Measurements from ENCODE around the gene TMEM204. TPM values are rescaled to one million over a fixed set of nuclear protein-coding genes. Genes with fewer than 3 reads are reported as not detected.
A peak's percentile ranks its signal among the peaks of the same experiment; 100 is the strongest.

Gene TMEM204
- total and polyA plus RNA-seq, 8 donors, result 2.7 to 45.8 (median 17.5) TPM

DNA sequence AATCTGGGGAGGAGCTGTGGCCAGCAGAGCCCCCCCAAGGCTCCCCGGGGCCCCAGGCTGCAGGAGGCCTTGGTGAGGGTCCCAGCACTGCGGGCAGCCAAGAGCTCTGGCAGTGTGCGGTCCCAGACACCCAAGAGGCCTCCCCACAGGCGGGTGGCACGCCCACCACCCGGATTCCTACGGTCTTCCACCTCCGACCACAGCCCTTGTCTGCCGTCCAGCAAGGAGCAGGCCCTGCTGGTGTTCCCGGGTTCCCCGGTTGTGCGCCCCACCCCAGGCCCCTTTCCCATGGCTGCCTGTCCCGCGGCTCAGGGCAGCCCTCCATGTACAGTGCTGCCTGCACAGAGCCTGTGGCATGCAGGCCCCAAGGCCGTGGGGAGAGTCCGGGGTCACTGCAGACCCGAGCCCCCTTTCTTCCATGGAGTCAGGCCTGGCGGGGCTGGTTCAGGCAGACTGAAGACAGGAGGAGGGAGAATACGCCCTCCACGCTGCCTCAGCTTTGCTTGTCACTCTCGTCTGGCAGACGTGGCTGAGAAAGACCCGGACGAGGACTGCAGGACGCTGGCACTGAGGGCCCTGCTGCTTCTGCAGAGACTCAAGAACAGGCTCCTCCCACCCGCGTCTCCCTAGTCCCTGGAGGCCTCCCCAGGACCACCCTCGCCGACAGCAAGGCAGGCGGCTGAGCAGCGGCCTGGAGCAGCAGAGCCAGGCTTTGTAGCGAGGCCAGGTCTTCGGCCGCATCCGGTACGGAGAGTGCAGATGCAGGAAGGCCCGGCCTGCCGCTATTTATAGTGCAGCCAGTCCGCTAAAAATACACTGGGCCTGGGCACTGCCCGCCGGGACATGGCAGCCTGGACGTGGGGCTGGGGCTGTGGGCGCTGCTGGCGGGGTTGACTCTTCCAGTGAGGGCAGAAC is 23.9 kb upstream of the TMEM204 start:
- intact Hi-C loops (cut with DNase I; ENCODE audit: low total_unique reads), result no loop called here
- peaks cover 0 to 83% (median 68%) of the 10 kb centered on the region in 4 donors for H3K36me3 ChIP-seq
- H3K27me3 ChIP-seq, result no peaks in the 10 kb centered on the region
- TF ChIP-seq POLR2A (IDR thresholded peaks at IDR 0.05), result no peak
- TF ChIP-seq POLR2AphosphoS5 (IDR thresholded peaks at IDR 0.05), result no peak
- no peak for TF ChIP-seq EP300 (IDR thresholded peaks at IDR 0.05)
- H3K27ac ChIP-seq, result peak overlapping the region; percentile 17 to 64 (median 50)
- H3K4me3 ChIP-seq, result no peak overlapping the region
- H3K9me3 ChIP-seq, result peaks cover 0 to 9% (median 4%) of the 10 kb centered on the region in 4 donors
- peaks cover 0 to 7% (median 2%) of the 10 kb centered on the region in 4 donors for H3K4me1 ChIP-seq
- WGBS, 5 donors, result 81 to 88% (median 87%) methylated on average over 26 to 44 of the region's 44 CpGs
- peak in 1 of 2 donors; percentile 71 for DNase-seq

- no peak for TF ChIP-seq POLR2AphosphoS5 (IDR thresholded peaks at IDR 0.05)
- TF ChIP-seq EP300 (IDR thresholded peaks at IDR 0.05), result no peak
- TF ChIP-seq POLR2A (IDR thresholded peaks at IDR 0.05), result no peak
- no peak for TF ChIP-seq CTCF (IDR thresholded peaks at IDR 0.05)
- peaks cover 0 to 7% (median 2%) of the 10 kb centered on the region in 4 donors for H3K4me1 ChIP-seq
- H3K4me3 ChIP-seq, result no peak overlapping the region
- peaks cover 0 to 77% (median 64%) of the 10 kb centered on the region in 4 donors for H3K36me3 ChIP-seq
- peaks cover 0 to 11% (median 5%) of the 10 kb centered on the region in 4 donors for H3K9me3 ChIP-seq
- no peaks in the 10 kb centered on the region for H3K27me3 ChIP-seq
- DNase-seq, result no peak
- WGBS, 5 donors, result 80 to 89% (median 86%) methylated on average over 9 to 10 of the region's 10 CpGs
- intact Hi-C loops (cut with DNase I; ENCODE audit: low total_unique reads), result no loop called here
- H3K27ac ChIP-seq, result peak overlapping the region; percentile 17 to 64 (median 50)
These were observed 23.2 kb upstream of the TMEM204 start for GRCh38 chr16:1510272-1510671.

DNA sequence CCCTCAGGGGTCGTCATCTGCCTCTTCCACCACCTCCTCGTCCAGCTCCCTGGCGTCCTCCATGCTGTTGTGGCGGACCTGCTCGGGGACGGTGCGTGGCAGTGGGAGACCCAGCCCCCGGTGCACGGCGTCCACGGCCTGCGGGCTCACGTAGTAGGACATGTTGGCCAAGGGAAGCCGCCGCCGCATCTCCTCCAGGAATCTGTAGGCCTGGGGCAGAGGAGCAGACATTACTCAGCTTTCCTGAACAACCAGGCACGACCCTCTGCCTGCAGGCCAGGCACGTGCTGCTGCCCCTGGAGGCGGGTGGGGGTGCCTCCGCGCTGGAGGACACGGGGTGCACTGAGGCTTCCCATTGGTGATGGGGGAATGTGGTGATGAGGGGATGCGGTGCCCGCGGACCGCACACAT is 22.5 kb upstream of the TMEM204 start:
- Histone ChIP-seq H3K36me3 (peaks cover 0 to 71% (median 58%) of the 10 kb centered on the region in 4 donors), H3K4me1 (peaks cover 0 to 7% (median 2%) of the 10 kb centered on the region in 4 donors), H3K9me3 (peaks cover 0 to 11% (median 5%) of the 10 kb centered on the region in 4 donors), H3K27me3 (no peaks in the 10 kb centered on the region), H3K4me3 (no peak overlapping the region), H3K27ac (no peak overlapping the region)
- 89 to 93% (median 93%) methylated on average over 19 to 26 of the region's 26 CpGs for WGBS, 5 donors
- DNase-seq, result no peak
- TF ChIP-seq CTCF (IDR thresholded peaks at IDR 0.05), result no peak
- no peak for TF ChIP-seq EP300 (IDR thresholded peaks at IDR 0.05)
- no peak for TF ChIP-seq POLR2AphosphoS5 (IDR thresholded peaks at IDR 0.05)
- no peak for TF ChIP-seq POLR2A (IDR thresholded peaks at IDR 0.05)
- intact Hi-C loops (cut with DNase I; ENCODE audit: low total_unique reads), result no loop called here

GRCh38 chr16:1511662-1512569 is 21.6 kb upstream of the TMEM204 start:
- TF ChIP-seq POLR2A (IDR thresholded peaks at IDR 0.05) (no peak), POLR2AphosphoS5 (IDR thresholded peaks at IDR 0.05) (no peak), EP300 (IDR thresholded peaks at IDR 0.05) (no peak), CTCF (IDR thresholded peaks at IDR 0.05) (no peak)
- Histone ChIP-seq H3K27me3 (no peaks in the 10 kb centered on the region), H3K36me3 (peaks cover 0 to 61% (median 49%) of the 10 kb centered on the region in 4 donors), H3K27ac (peak overlapping the region in 1 of 5 donors; percentile 29), H3K9me3 (peaks cover 0 to 11% (median 5%) of the 10 kb centered on the region in 4 donors), H3K4me1 (peaks cover 0 to 7% (median 2%) of the 10 kb centered on the region in 4 donors), H3K4me3 (no peak overlapping the region)
- 74 to 79% (median 79%) methylated on average over 28 to 30 of the region's 30 CpGs for WGBS, 5 donors
- no peak for DNase-seq
- intact Hi-C loops (cut with DNase I; ENCODE audit: low total_unique reads), result no loop called here
